CD14-positive monocyte (primary cell): Measurements from ENCODE around the gene NAE1. TPM values are rescaled to one million over a fixed set of nuclear protein-coding genes. Genes with fewer than 3 reads are reported as not detected.

ENCODE experiments used
- DNase-seq, 3 donors: peaks; one replicate each; pipeline ENCODE4 v3.0.0-alpha.2; 2011 to 2022
- H2AFZ ChIP-seq: 2 replicates; pipeline ENCODE4 v1.6.0; 2012; ENCODE audit warnings: mild to moderate bottlenecking, low read depth, low read length, inconsistent platforms; ENCODE audit not compliant: insufficient read depth, poor library complexity, severe bottlenecking
- H3K27ac ChIP-seq, 2 donors: 1 replicate in 1 of 2; 2 replicates in 1 of 2; pipeline ENCODE4 v1.5.1; 2012 to 2013; ENCODE audit warnings: low read length in 2 of 2, control low read depth in 1 of 2, inconsistent platforms in 1 of 2, low read depth in 1 of 2, mild to moderate bottlenecking in 1 of 2
- H3K27me3 ChIP-seq, 2 donors: one replicate each; pipeline versions ENCODE4 v1.6.0 to v1.6.1; 2011 to 2013; ENCODE audit warnings: low read length in 2 of 2; ENCODE audit not compliant: control insufficient read depth in 2 of 2, insufficient read depth in 2 of 2
- H3K36me3 ChIP-seq, 2 donors: replicated peaks in 1 of 2; 1 replicate in 1 of 2; 2 replicates in 1 of 2; pipeline versions ENCODE4 v1.5.1 to v1.6.1; 2012 to 2013; ENCODE audit warnings: low read length in 2 of 2, control low read depth in 1 of 2, inconsistent platforms in 1 of 2, mild to moderate bottlenecking in 1 of 2; ENCODE audit not compliant: insufficient read depth in 2 of 2, control insufficient read depth in 1 of 2
- H3K4me1 ChIP-seq, 2 donors: 1 replicate in 1 of 2; 2 replicates in 1 of 2; pipeline versions ENCODE4 v1.5.1 to v1.6.1; 2012 to 2013; ENCODE audit warnings: low read length in 2 of 2, control low read depth in 1 of 2, inconsistent platforms in 1 of 2, mild to moderate bottlenecking in 1 of 2, moderate library complexity in 1 of 2; ENCODE audit not compliant: insufficient read depth in 2 of 2, control insufficient read depth in 1 of 2
- H3K4me2 ChIP-seq: replicated peaks from 2 replicates; pipeline ENCODE3; 2012; ENCODE audit warnings: low read length, moderate library complexity, mild to moderate bottlenecking; ENCODE audit not compliant: poor library complexity, severe bottlenecking; ENCODE audit errors: extremely low read depth
- H3K4me3 ChIP-seq, 3 experiments: fragments of 200-600 bp in 1 of 3; sonication (generic) in 1 of 3; replicated peaks in 1 of 3; 1 replicate in 2 of 3; 2 replicates in 1 of 3; pipeline ENCODE4 v1.5.1; 2011 to 2013; ENCODE audit warnings: low read length in 3 of 3, mild to moderate bottlenecking in 3 of 3, control low read depth in 2 of 3, low read depth in 2 of 3, inconsistent platforms in 1 of 3, moderate library complexity in 1 of 3
- H3K79me2 ChIP-seq: 2 replicates; pipeline ENCODE4 v1.6.0; 2012; ENCODE audit warnings: mild to moderate bottlenecking, control low read depth, inconsistent platforms, low read length, moderate library complexity; ENCODE audit not compliant: insufficient read depth
- H3K9ac ChIP-seq: 2 replicates; pipeline ENCODE4 v1.6.0; 2017; ENCODE audit warnings: low read length, mild to moderate bottlenecking; ENCODE audit not compliant: insufficient read depth, poor library complexity, severe bottlenecking
- H3K9me3 ChIP-seq, 2 donors: replicated peaks in 1 of 2; 1 replicate in 1 of 2; 2 replicates in 1 of 2; pipeline versions ENCODE4 v1.5.1 to v1.6.1; 2012 to 2013; ENCODE audit warnings: low read length in 2 of 2, control low read depth in 1 of 2; ENCODE audit not compliant: control insufficient read depth in 1 of 2, insufficient read depth in 1 of 2
- H4K20me1 ChIP-seq: 2 replicates; pipeline ENCODE4 v1.6.0; 2012; ENCODE audit warnings: mild to moderate bottlenecking, low read length, control low read depth, moderate library complexity; ENCODE audit not compliant: insufficient read depth
- H3K27ac Mint-ChIP-seq, 7 donors: one replicate each; pipeline ENCODE4 v1.8.0; 2020; ENCODE audit warnings: mild to moderate bottlenecking in 7 of 7, mixed read lengths in 7 of 7, moderate library complexity in 6 of 7, inconsistent platforms in 2 of 7
- H3K27me3 Mint-ChIP-seq, 3 donors: one replicate each; pipeline ENCODE4 v1.8.0; 2021 to 2022; ENCODE audit warnings: low read depth in 3 of 3, mild to moderate bottlenecking in 3 of 3, mixed read lengths in 3 of 3, moderate library complexity in 3 of 3, inconsistent platforms in 1 of 3
- H3K36me3 Mint-ChIP-seq, 2 donors: one replicate each; pipeline ENCODE4 v1.8.0; 2020; ENCODE audit warnings: mixed read lengths in 2 of 2, inconsistent platforms in 1 of 2, mild to moderate bottlenecking in 1 of 2
- H3K4me1 Mint-ChIP-seq: one replicate; pipeline ENCODE4 v1.8.0; 2020; ENCODE audit warnings: mild to moderate bottlenecking, mixed read lengths
- H3K4me3 Mint-ChIP-seq, 2 donors: one replicate each; pipeline ENCODE4 v1.8.0; 2020; ENCODE audit warnings: mild to moderate bottlenecking in 2 of 2, mixed read lengths in 2 of 2, moderate library complexity in 1 of 2
- H3K9me3 Mint-ChIP-seq, 7 donors: one replicate each; pipeline ENCODE4 v1.8.0; 2020 to 2022; ENCODE audit warnings: mixed read lengths in 7 of 7, mild to moderate bottlenecking in 6 of 7, moderate library complexity in 6 of 7, inconsistent platforms in 2 of 7
- CTCF ChIP-seq: fragments of 200-600 bp; IDR thresholded peaks from one replicate; pipeline ENCODE4 v1.8.0; 2022; ENCODE audit warnings: antibody characterized with exemption, mild to moderate bottlenecking
- WGBS: methylation state at CpG from one replicate; pipeline ENCODE4 v1.1.5; 2013; ENCODE audit warnings: missing lambda C conversion rate; ENCODE audit not compliant: insufficient coverage; 5-methylcytosine and 5-hydroxymethylcytosine counted together
- intact Hi-C, 2 donors: fragments of 100-400 bp; cut with micrococcal nuclease; formaldehyde crosslinking; loops; one replicate each; pipeline versions ENCODE4 v1.15.0 to v1.15.1; 2023
- polyA plus RNA-seq, 3 donors: library from polyadenylated mRNA; depleted of rRNA in 1 of 3; unstranded in 2 of 3; stranded (reverse) in 1 of 3; fragments of 300-500 nt in 2 of 3; fragments of >200 nt in 1 of 3; fragmentation: Illumina TruSeq in 2 of 3; gene quantifications; 1 replicate in 2 of 3; 2 replicates in 1 of 3; pipeline ENCODE4 v1.2.3, GENCODE V29; 2012 to 2021

The NAE1 gene
- polyA plus RNA-seq, 3 donors: 10.8 to 18.6 (median 16.8) TPM

GRCh38 chr16:66853261-66854139, 22.7 kb upstream of the NAE1 start:
- H3K4me1 ChIP-seq: peaks cover 7 to 11% of the 10 kb centered on the region in 2 donors
- H3K27me3 ChIP-seq: peaks cover 0 to 31% of the 10 kb centered on the region in 2 donors
- peak in 2 of 3 donors; percentile 18 to 51 for DNase-seq
- H3K9me3 Mint-ChIP-seq: peaks cover 0 to 3% (median 0%) of the 10 kb centered on the region in 7 donors
- H3K9ac ChIP-seq: no peak overlapping the region
- no peaks in the 10 kb centered on the region for H3K36me3 Mint-ChIP-seq
- H4K20me1 ChIP-seq: no peaks in the 10 kb centered on the region
- H3K4me3 ChIP-seq: no peak overlapping the region
- H2AFZ ChIP-seq: no peak overlapping the region
- H3K79me2 ChIP-seq: no peaks in the 10 kb centered on the region
- no peak overlapping the region for H3K27ac ChIP-seq
- no peaks in the 10 kb centered on the region for H3K36me3 ChIP-seq
- H3K4me2 ChIP-seq: no peak overlapping the region
- no peak for TF ChIP-seq CTCF
- 33% methylated on average over 12 of the region's 15 CpGs for WGBS
- no peak overlapping the region for H3K27ac Mint-ChIP-seq
- no peaks in the 10 kb centered on the region for H3K9me3 ChIP-seq
- H3K4me3 Mint-ChIP-seq: peak overlapping the region in 1 of 2 donors; percentile 30
- intact Hi-C loops: no loop called here
- peaks cover 14% of the 10 kb centered on the region for H3K4me1 Mint-ChIP-seq
- peaks cover 33 to 67% (median 33%) of the 10 kb centered on the region in 3 donors for H3K27me3 Mint-ChIP-seq

GRCh38 chr16:66851166-66851964, 20.6 kb upstream of the NAE1 start:
- 97% methylated on average over 12 of the region's 13 CpGs for WGBS
- H3K36me3 ChIP-seq: no peaks in the 10 kb centered on the region
- peaks cover 7 to 11% of the 10 kb centered on the region in 2 donors for H3K4me1 ChIP-seq
- no peak overlapping the region for H3K9ac ChIP-seq
- no peak overlapping the region for H3K27ac ChIP-seq
- intact Hi-C loops: no loop called here
- DNase-seq: no peak
- H3K27me3 Mint-ChIP-seq: peaks cover 42 to 83% (median 46%) of the 10 kb centered on the region in 3 donors
- H3K36me3 Mint-ChIP-seq: peaks cover 0 to 2% of the 10 kb centered on the region in 2 donors
- peaks cover 0 to 3% (median 0%) of the 10 kb centered on the region in 7 donors for H3K9me3 Mint-ChIP-seq
- peaks cover 14% of the 10 kb centered on the region for H3K4me1 Mint-ChIP-seq
- H3K4me3 Mint-ChIP-seq: peak overlapping the region in 1 of 2 donors; percentile 64
- peaks cover 4 to 39% of the 10 kb centered on the region in 2 donors for H3K27me3 ChIP-seq
- no peak for TF ChIP-seq CTCF
- H3K27ac Mint-ChIP-seq: peak overlapping the region in 1 of 7 donors; percentile 58
- no peaks in the 10 kb centered on the region for H3K9me3 ChIP-seq
- H3K4me2 ChIP-seq: no peak overlapping the region
- H3K79me2 ChIP-seq: no peaks in the 10 kb centered on the region
- H3K4me3 ChIP-seq: no peak overlapping the region
- H2AFZ ChIP-seq: no peak overlapping the region
- no peaks in the 10 kb centered on the region for H4K20me1 ChIP-seq
